WTC11 (cell line): Measurements from ENCODE around the gene FURIN.

Experiments used
- NFE2L1 ChIP-seq: sonication (generic); formaldehyde crosslinking; IDR thresholded peaks from 2 replicates; pipeline ENCODE4 v1.8.1; 2023; ENCODE audit warnings: missing genetic modification reagents
- SMAD4 ChIP-seq: sonication (generic); formaldehyde crosslinking; IDR thresholded peaks from 2 replicates; pipeline ENCODE4 v1.8.0; 2022; ENCODE audit warnings: mild to moderate bottlenecking, missing genetic modification reagents
- TF ChIP-seq, protein P1 (sequence below): fragments of 200-600 bp; IDR thresholded peaks from 2 replicates; pipeline ENCODE4 v1.8.0; 2022; ENCODE audit warnings: antibody characterized with exemption
- TF ChIP-seq, protein P2 (sequence below): sonication (generic); formaldehyde crosslinking; IDR thresholded peaks from 2 replicates; pipeline ENCODE4 v1.8.1; 2022; ENCODE audit warnings: missing genetic modification reagents, borderline replicate concordance
- TF ChIP-seq, protein P3 (sequence below): sonication (generic); formaldehyde crosslinking; IDR thresholded peaks from 2 replicates; pipeline ENCODE4 v1.8.1; 2023; ENCODE audit warnings: mild to moderate bottlenecking, missing genetic modification reagents
- TF ChIP-seq, protein P4 (sequence below): sonication (generic); formaldehyde crosslinking; IDR thresholded peaks from 2 replicates; pipeline ENCODE4 v1.8.1; 2023; ENCODE audit warnings: mild to moderate bottlenecking, missing genetic modification reagents
- TF ChIP-seq, protein P5 (sequence below): sonication (generic); formaldehyde crosslinking; IDR thresholded peaks from 2 replicates; pipeline ENCODE4 v1.8.1; 2022; ENCODE audit warnings: low read depth, missing genetic modification reagents, borderline replicate concordance
- TF ChIP-seq, protein P6 (sequence below): sonication (generic); formaldehyde crosslinking; IDR thresholded peaks from 2 replicates; pipeline ENCODE4 v1.8.0; 2022; ENCODE audit warnings: mild to moderate bottlenecking, missing genetic modification reagents

DNA sequence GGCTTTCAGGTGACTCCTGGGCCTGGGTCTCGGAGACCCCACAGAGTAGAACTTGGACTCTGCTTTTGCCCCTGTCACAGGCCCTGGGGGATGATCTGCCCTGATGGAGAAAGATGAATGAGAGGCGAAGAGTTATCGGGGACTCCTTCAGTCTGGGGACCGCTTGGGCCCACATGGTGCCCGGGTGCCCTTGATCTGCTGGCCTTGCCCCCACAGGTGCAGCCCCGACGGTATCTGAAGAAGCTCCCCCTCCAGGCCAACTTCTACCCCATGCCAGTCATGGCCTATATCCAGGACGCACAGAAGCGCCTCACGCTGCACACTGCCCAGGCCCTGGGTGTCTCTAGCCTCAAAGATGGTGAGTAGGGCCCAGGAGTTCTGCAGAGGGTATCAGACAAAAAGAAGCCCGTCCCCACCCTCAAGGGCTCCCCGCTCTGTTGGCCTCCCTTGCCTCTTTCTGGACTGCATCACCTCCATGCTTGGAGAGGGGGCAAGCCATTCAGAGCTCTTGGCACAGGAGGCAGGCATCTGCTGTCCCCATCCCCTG is 45.1 kb downstream of the FURIN start:
- TF ChIP-seq NFE2L1 (CRISPR knock-in tag) (no peak), SMAD4 (no peak)
- TF ChIP-seq, protein P1, sequence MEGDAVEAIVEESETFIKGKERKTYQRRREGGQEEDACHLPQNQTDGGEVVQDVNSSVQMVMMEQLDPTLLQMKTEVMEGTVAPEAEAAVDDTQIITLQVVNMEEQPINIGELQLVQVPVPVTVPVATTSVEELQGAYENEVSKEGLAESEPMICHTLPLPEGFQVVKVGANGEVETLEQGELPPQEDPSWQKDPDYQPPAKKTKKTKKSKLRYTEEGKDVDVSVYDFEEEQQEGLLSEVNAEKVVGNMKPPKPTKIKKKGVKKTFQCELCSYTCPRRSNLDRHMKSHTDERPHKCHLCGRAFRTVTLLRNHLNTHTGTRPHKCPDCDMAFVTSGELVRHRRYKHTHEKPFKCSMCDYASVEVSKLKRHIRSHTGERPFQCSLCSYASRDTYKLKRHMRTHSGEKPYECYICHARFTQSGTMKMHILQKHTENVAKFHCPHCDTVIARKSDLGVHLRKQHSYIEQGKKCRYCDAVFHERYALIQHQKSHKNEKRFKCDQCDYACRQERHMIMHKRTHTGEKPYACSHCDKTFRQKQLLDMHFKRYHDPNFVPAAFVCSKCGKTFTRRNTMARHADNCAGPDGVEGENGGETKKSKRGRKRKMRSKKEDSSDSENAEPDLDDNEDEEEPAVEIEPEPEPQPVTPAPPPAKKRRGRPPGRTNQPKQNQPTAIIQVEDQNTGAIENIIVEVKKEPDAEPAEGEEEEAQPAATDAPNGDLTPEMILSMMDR, result no peak
- TF ChIP-seq, protein P2, sequence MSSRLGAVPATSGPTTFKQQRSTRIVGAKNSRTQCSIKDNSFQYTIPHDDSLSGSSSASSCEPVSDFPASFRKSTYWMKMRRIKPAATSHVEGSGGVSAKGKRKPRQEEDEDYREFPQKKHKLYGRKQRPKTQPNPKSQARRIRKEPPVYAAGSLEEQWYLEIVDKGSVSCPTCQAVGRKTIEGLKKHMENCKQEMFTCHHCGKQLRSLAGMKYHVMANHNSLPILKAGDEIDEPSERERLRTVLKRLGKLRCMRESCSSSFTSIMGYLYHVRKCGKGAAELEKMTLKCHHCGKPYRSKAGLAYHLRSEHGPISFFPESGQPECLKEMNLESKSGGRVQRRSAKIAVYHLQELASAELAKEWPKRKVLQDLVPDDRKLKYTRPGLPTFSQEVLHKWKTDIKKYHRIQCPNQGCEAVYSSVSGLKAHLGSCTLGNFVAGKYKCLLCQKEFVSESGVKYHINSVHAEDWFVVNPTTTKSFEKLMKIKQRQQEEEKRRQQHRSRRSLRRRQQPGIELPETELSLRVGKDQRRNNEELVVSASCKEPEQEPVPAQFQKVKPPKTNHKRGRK (CRISPR knock-in tag), result no peak
- TF ChIP-seq, protein P3, sequence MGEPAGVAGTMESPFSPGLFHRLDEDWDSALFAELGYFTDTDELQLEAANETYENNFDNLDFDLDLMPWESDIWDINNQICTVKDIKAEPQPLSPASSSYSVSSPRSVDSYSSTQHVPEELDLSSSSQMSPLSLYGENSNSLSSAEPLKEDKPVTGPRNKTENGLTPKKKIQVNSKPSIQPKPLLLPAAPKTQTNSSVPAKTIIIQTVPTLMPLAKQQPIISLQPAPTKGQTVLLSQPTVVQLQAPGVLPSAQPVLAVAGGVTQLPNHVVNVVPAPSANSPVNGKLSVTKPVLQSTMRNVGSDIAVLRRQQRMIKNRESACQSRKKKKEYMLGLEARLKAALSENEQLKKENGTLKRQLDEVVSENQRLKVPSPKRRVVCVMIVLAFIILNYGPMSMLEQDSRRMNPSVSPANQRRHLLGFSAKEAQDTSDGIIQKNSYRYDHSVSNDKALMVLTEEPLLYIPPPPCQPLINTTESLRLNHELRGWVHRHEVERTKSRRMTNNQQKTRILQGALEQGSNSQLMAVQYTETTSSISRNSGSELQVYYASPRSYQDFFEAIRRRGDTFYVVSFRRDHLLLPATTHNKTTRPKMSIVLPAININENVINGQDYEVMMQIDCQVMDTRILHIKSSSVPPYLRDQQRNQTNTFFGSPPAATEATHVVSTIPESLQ (CRISPR knock-in tag), result no peak
- TF ChIP-seq, protein P4, sequence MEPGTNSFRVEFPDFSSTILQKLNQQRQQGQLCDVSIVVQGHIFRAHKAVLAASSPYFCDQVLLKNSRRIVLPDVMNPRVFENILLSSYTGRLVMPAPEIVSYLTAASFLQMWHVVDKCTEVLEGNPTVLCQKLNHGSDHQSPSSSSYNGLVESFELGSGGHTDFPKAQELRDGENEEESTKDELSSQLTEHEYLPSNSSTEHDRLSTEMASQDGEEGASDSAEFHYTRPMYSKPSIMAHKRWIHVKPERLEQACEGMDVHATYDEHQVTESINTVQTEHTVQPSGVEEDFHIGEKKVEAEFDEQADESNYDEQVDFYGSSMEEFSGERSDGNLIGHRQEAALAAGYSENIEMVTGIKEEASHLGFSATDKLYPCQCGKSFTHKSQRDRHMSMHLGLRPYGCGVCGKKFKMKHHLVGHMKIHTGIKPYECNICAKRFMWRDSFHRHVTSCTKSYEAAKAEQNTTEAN (CRISPR knock-in tag), result no peak
- TF ChIP-seq, protein P5, sequence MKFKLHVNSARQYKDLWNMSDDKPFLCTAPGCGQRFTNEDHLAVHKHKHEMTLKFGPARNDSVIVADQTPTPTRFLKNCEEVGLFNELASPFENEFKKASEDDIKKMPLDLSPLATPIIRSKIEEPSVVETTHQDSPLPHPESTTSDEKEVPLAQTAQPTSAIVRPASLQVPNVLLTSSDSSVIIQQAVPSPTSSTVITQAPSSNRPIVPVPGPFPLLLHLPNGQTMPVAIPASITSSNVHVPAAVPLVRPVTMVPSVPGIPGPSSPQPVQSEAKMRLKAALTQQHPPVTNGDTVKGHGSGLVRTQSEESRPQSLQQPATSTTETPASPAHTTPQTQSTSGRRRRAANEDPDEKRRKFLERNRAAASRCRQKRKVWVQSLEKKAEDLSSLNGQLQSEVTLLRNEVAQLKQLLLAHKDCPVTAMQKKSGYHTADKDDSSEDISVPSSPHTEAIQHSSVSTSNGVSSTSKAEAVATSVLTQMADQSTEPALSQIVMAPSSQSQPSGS, result no peak
- TF ChIP-seq, protein P6, sequence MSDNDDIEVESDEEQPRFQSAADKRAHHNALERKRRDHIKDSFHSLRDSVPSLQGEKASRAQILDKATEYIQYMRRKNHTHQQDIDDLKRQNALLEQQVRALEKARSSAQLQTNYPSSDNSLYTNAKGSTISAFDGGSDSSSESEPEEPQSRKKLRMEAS (CRISPR knock-in tag), result no peak
